ENCODE measurements around the gene ROBO4. TPM values are rescaled to one million over a fixed set of nuclear protein-coding genes. Genes with fewer than 3 reads are reported as not detected.

ROBO4 gene
- total and polyA plus RNA-seq, 9 of the 15 experiments (the other 6 are each of a cell fraction or from before 2014, with no cell fraction given), result not detected

GRCh38 chr11:124882339-124883071 lies 15.2 kb downstream of the ROBO4 start (continued):
- TF ChIP-seq SNRNP70 (optimal IDR thresholded peaks at IDR 0.05; ENCODE audit: low read depth, low read length) (no peak), CBFA2T3 (IDR thresholded peaks at IDR 0.05) (peak; percentile 32), NR2C2 (CRISPR knock-in tag; IDR thresholded peaks at IDR 0.05) (no peak), NR2C2 (tag; IDR thresholded peaks at IDR 0.05) (peak; percentile 12; the same call in 1 of the 2 replicates), ZNF140 (CRISPR knock-in tag; IDR thresholded peaks at IDR 0.05) (no peak), FOXA3 (CRISPR knock-in tag; conservative IDR thresholded peaks at IDR 0.05 in 1 of 2, IDR thresholded peaks at IDR 0.05 in 1 of 2) (peak in 1 of 2 experiments; percentile 63; a peak in 2 of 4 replicates), E2F8 (IDR thresholded peaks at IDR 0.05; ENCODE audit: low read depth, partially characterized antibody) (no peak), YY1 (IDR thresholded peaks at IDR 0.05; ENCODE audit: borderline replicate concordance in 1 of 3, control insufficient read depth in 1 of 3, extremely low read depth in 1 of 3, insufficient read depth in 3 of 3, insufficient read length in 1 of 3, insufficient replicate concordance in 2 of 3, low read depth in 1 of 3, low read length in 2 of 3) (no peak), KDM2B (CRISPR knock-in tag; IDR thresholded peaks at IDR 0.05) (no peak)

Data from K562 (cell line).